H1 (cell line): Measurements from ENCODE around the gene MICOS13. TPM values are rescaled to one million over a fixed set of nuclear protein-coding genes. Genes with fewer than 3 reads are reported as not detected.

ENCODE experiments used
- CTCF ChIA-PET: fragments of 300-600 bp; sonication (Branson Sonifier 250); formaldehyde crosslinking; loops from one replicate; lab custom pipeline; 2021; ENCODE audit not compliant: partially characterized antibody; lab: Charles Lee
- POLR2A ChIA-PET: fragments of 300-600 bp; sonication (Branson Sonifier 250); formaldehyde crosslinking; loops from one replicate; lab custom pipeline; 2021; ENCODE audit warnings: inconsistent platforms; ENCODE audit not compliant: partially characterized antibody; lab: Charles Lee
- DNase-seq, 2 experiments: peaks; one replicate each; pipeline versions ENCODE4 v3.0.0 to v3.0.0-alpha.2; 2010 to 2022; ENCODE audit warnings: low spot score in 2 of 2, low read depth in 1 of 2, mixed read lengths in 1 of 2
- FAIRE-seq: peaks from 2 replicates; lab custom pipeline; 2011; peaks lifted over from hg19 to GRCh38; lab: Jason Lieb, UNC
- H2AFZ ChIP-seq: 2 replicates; pipeline ENCODE4 v1.8.1; 2012; ENCODE audit warnings: low read length, inconsistent platforms
- H2AK5ac ChIP-seq: 2 replicates; pipeline ENCODE4 v1.6.1; 2013; ENCODE audit warnings: low read depth, low read length
- H2BK120ac ChIP-seq: replicated peaks from 2 replicates; pipeline ENCODE3; 2013; ENCODE audit warnings: low read depth, low read length, inconsistent platforms
- H2BK12ac ChIP-seq: 2 replicates; pipeline ENCODE4 v1.6.1; 2013; ENCODE audit warnings: low read depth, low read length
- H2BK15ac ChIP-seq: 2 replicates; pipeline ENCODE4 v1.6.1; 2013; ENCODE audit warnings: low read length
- H2BK20ac ChIP-seq: 2 replicates; pipeline ENCODE4 v1.6.1; 2013; ENCODE audit warnings: low read length
- H2BK5ac ChIP-seq: 2 replicates; pipeline ENCODE4 v1.6.1; 2013; ENCODE audit warnings: low read depth, low read length
- H3K14ac ChIP-seq: 2 replicates; pipeline ENCODE4 v1.6.1; 2013; ENCODE audit warnings: inconsistent platforms; ENCODE audit not compliant: insufficient read length
- H3K18ac ChIP-seq: 2 replicates; pipeline ENCODE4 v1.6.1; 2013; ENCODE audit warnings: low read length; ENCODE audit errors: extremely low read depth
- H3K23ac ChIP-seq: 2 replicates; pipeline ENCODE4 v1.6.1; 2013; ENCODE audit warnings: inconsistent platforms; ENCODE audit not compliant: insufficient read length
- H3K23me2 ChIP-seq: 2 replicates; pipeline ENCODE4 v1.6.1; 2013; ENCODE audit warnings: low read depth, low read length
- H3K27ac ChIP-seq: 2 replicates; pipeline ENCODE4 v1.6.1; 2011; ENCODE audit warnings: low read depth, low read length, inconsistent platforms
- H3K27me3 ChIP-seq, 4 experiments: replicated peaks in 1 of 4; 1 replicate in 1 of 4; 2 replicates in 3 of 4; pipeline versions ENCODE4 v1.6.1 to v1.8.1; 2011 to 2013; ENCODE audit warnings: low read length in 3 of 4, mild to moderate bottlenecking in 3 of 4, inconsistent platforms in 2 of 4, mixed read lengths in 2 of 4, moderate library complexity in 1 of 4; ENCODE audit not compliant: control insufficient read depth in 3 of 4, insufficient read depth in 3 of 4; ENCODE audit errors: extremely low read depth in 1 of 4
- H3K36me3 ChIP-seq, 4 experiments: 2 replicates each; pipeline versions ENCODE4 v1.6.1 to v1.8.1; 2011 to 2013; ENCODE audit warnings: mild to moderate bottlenecking in 4 of 4, low read length in 3 of 4, moderate library complexity in 2 of 4, control low read depth in 1 of 4, inconsistent platforms in 1 of 4; ENCODE audit not compliant: insufficient read depth in 4 of 4, control insufficient read depth in 2 of 4
- H3K4ac ChIP-seq: replicated peaks from 2 replicates; pipeline ENCODE3; 2013; ENCODE audit warnings: low read length, low read depth, mixed read lengths, inconsistent platforms; ENCODE audit not compliant: insufficient read length
- H3K4me1 ChIP-seq, 4 experiments: replicated peaks in 1 of 4; 1 replicate in 1 of 4; 2 replicates in 3 of 4; pipeline versions ENCODE4 v1.6.1 to v1.8.1; 2011 to 2013; ENCODE audit warnings: low read length in 3 of 4, inconsistent platforms in 2 of 4, mixed read lengths in 1 of 4; ENCODE audit not compliant: insufficient read depth in 4 of 4, control insufficient read depth in 3 of 4
- H3K4me2 ChIP-seq, 2 experiments: 2 replicates each; pipeline versions ENCODE4 v1.6.1 to v1.8.1; 2011 to 2013; ENCODE audit warnings: low read depth in 2 of 2, low read length in 2 of 2, control low read depth in 1 of 2, inconsistent platforms in 1 of 2, mild to moderate bottlenecking in 1 of 2; ENCODE audit not compliant: insufficient read depth in 1 of 2
- H3K4me3 ChIP-seq, 4 experiments: fragments of 200-600, 300-600 bp in 1 of 4; sonication (generic), shearing (Covaris generic), sonication (Bioruptor Twin) in 1 of 4; 2 replicates each; pipeline versions ENCODE4 v1.5.1 to v1.8.1; 2011 to 2016; ENCODE audit warnings: low read length in 4 of 4, low read depth in 3 of 4, control low read depth in 2 of 4, inconsistent platforms in 2 of 4, mild to moderate bottlenecking in 2 of 4, mixed read lengths in 1 of 4, moderate library complexity in 1 of 4; ENCODE audit not compliant: insufficient read depth in 2 of 4; ENCODE audit errors: extremely low read depth in 1 of 4
- H3K56ac ChIP-seq: replicated peaks from 2 replicates; pipeline ENCODE3; 2013; ENCODE audit warnings: low read depth, mild to moderate bottlenecking, mixed read lengths, low read length, inconsistent platforms; ENCODE audit not compliant: insufficient read length
- H3K79me1 ChIP-seq: 2 replicates; pipeline ENCODE4 v1.6.1; 2013; ENCODE audit warnings: low read depth, low read length, control low read depth
- H3K79me2 ChIP-seq, 2 experiments: 2 replicates each; pipeline versions ENCODE4 v1.6.1 to v1.8.1; 2012 to 2013; ENCODE audit warnings: low read length in 2 of 2, mild to moderate bottlenecking in 2 of 2, inconsistent platforms in 1 of 2; ENCODE audit not compliant: insufficient read depth in 2 of 2, control insufficient read depth in 1 of 2
- H3K9ac ChIP-seq, 4 experiments: replicated peaks in 1 of 4; 1 replicate in 1 of 4; 2 replicates in 3 of 4; pipeline versions ENCODE4 v1.6.1 to v1.8.1; 2011 to 2013; ENCODE audit warnings: low read depth in 3 of 4, low read length in 3 of 4, control low read depth in 2 of 4, mild to moderate bottlenecking in 2 of 4, moderate library complexity in 2 of 4, inconsistent platforms in 1 of 4; ENCODE audit errors: extremely low read depth in 1 of 4
- H3K9me3 ChIP-seq, 2 experiments: 2 replicates each; pipeline versions ENCODE4 v1.6.1 to v1.8.1; 2012 to 2013; ENCODE audit warnings: mild to moderate bottlenecking in 2 of 2, moderate library complexity in 2 of 2, control low read depth in 1 of 2, inconsistent platforms in 1 of 2, low read depth in 1 of 2, low read length in 1 of 2, mixed read lengths in 1 of 2; ENCODE audit not compliant: insufficient read depth in 2 of 2
- H4K20me1 ChIP-seq, 2 experiments: replicated peaks in 1 of 2; 2 replicates each; pipeline versions ENCODE3 to v1.8.1; 2011 to 2013; ENCODE audit warnings: inconsistent platforms in 2 of 2, low read length in 2 of 2, mild to moderate bottlenecking in 1 of 2; ENCODE audit not compliant: insufficient read depth in 2 of 2, control insufficient read depth in 1 of 2
- H4K5ac ChIP-seq: 2 replicates; pipeline ENCODE4 v1.6.1; 2013; ENCODE audit warnings: low read length, low read depth, mixed read lengths, inconsistent platforms; ENCODE audit not compliant: insufficient read length
- H4K8ac ChIP-seq: 2 replicates; pipeline ENCODE4 v1.8.0; 2013; ENCODE audit warnings: mild to moderate bottlenecking, moderate library complexity, low read length, inconsistent platforms; ENCODE audit not compliant: insufficient read depth; ENCODE audit errors: extremely low read depth
- H4K91ac ChIP-seq: replicated peaks from 2 replicates; pipeline ENCODE3; 2013; ENCODE audit warnings: low read length, mixed read lengths, inconsistent platforms; ENCODE audit not compliant: insufficient read length
- ATF2 ChIP-seq: IDR thresholded peaks from 2 replicates; pipeline ENCODE4 v1.6.1; 2012; ENCODE audit warnings: low read length, inconsistent platforms
- CBX8 ChIP-seq: fragments of 300-800, 300-1000 bp; sonication (generic); IDR thresholded peaks from 2 replicates; pipeline ENCODE4 v1.7.1; 2016; ENCODE audit warnings: low read depth, low read length, borderline replicate concordance
- PHF8 ChIP-seq: fragments of 200-600 bp; sonication (generic); conservative IDR thresholded peaks from 2 replicates; pipeline ENCODE4 v1.7.1; 2012; ENCODE audit warnings: low read depth, mild to moderate bottlenecking, inconsistent platforms, low read length, moderate library complexity
- SAP30 ChIP-seq: fragments of 300-600 bp; sonication (generic); IDR thresholded peaks from 2 replicates; pipeline ENCODE4 v1.7.1; 2012; ENCODE audit warnings: low read length, moderate library complexity, mild to moderate bottlenecking, inconsistent platforms; ENCODE audit not compliant: insufficient read depth, insufficient replicate concordance
- WGBS, 2 experiments: shearing (Covaris generic) in 1 of 2; methylation state at CpG; one replicate each; pipeline versions ENCODE4 v1.1.6 to v1.1.7; 2013 to 2015; ENCODE audit warnings: low lambda C conversion rate in 2 of 2, mixed read lengths in 2 of 2, inconsistent platforms in 1 of 2, low coverage in 1 of 2, missing lambda C conversion rate in 1 of 2; ENCODE audit not compliant: insufficient replicate concordance in 2 of 2, insufficient coverage in 1 of 2, insufficient read length in 1 of 2; ENCODE audit errors: extremely low coverage in 1 of 2, missing lambda C conversion rate in 1 of 2; 5-methylcytosine and 5-hydroxymethylcytosine counted together
- polyA plus RNA-seq, 7 experiments: library from polyadenylated mRNA; depleted of rRNA in 3 of 7; stranded (reverse) in 5 of 7; unstranded in 2 of 7; fragments of >200 nt in 5 of 7; fragments of 200-250 nt in 2 of 7; gene quantifications; 1 replicate in 5 of 7; 2 replicates in 1 of 7; 4 replicates in 1 of 7; pipeline versions ENCODE4 v1.2.1 to v1.2.3, GENCODE V29; 2011 to 2013; ENCODE audit warnings: missing spikeins in 2 of 7, mixed read lengths in 2 of 7
- total RNA-seq: library from RNA; stranded (reverse); fragmentation: NEBNext Ultra II Directional; extraction: Animal tissue kit (Norgen Biotek cat#: 25700); gene quantifications from 2 replicates; pipeline ENCODE4 v1.2.1, GENCODE V29; 2021

Gene MICOS13
- total and polyA plus RNA-seq, 2 of the 8 experiments (the other 6 are each of a cell fraction or from before 2014, with no cell fraction given) = 17.3 to 36.1 TPM

GRCh38 chr19:5713228-5713627 lies 32.9 kb upstream of the MICOS13 start:
- no peak overlapping the region for H3K4me3 ChIP-seq
- no peaks in the 10 kb centered on the region for H3K23me2 ChIP-seq
- H3K79me1 ChIP-seq = peaks cover 10% of the 10 kb centered on the region
- 89% methylated on average over 8 of the region's 9 CpGs; no CpG with 5 or more reads in 1 of the 2 experiments for WGBS, 2 experiments
- H3K9me3 ChIP-seq = no peaks in the 10 kb centered on the region
- TF ChIP-seq CBX8 (no peak), SAP30 (no peak), ATF2 (no peak), PHF8 (no peak)
- TF ChIP-seq, all 59 proteins: peak for 0
- no peak overlapping the region for H3K23ac ChIP-seq
- H2BK20ac ChIP-seq = no peak overlapping the region
- POLR2A ChIA-PET = interaction anchor here (0.6 to 22.4 kb wide), 8 partner anchors 9 to 373 kb away, joined by 3 to 620 read pairs (median 4); partner anchors contain the start of genes DUS3L, HSD11B1L, PRR22 and RPL36
- H3K18ac ChIP-seq = no peak overlapping the region
- no peak overlapping the region for H3K56ac ChIP-seq
- no peak overlapping the region for H3K4ac ChIP-seq
- DNase-seq = no peak
- peaks cover 13 to 18% of the 10 kb centered on the region in 2 experiments for H4K20me1 ChIP-seq
- FAIRE-seq = no peak
- H4K8ac ChIP-seq = no peak overlapping the region
- H3K79me2 ChIP-seq = peaks cover 20 to 35% of the 10 kb centered on the region in 2 experiments
- peaks cover 30 to 55% (median 45%) of the 10 kb centered on the region in 4 experiments for H3K36me3 ChIP-seq
- H3K27ac ChIP-seq = no peak overlapping the region
- no peak overlapping the region for H2BK12ac ChIP-seq
- no peak overlapping the region for H2AFZ ChIP-seq
- no peak overlapping the region for H2BK120ac ChIP-seq
- H2BK15ac ChIP-seq = no peak overlapping the region
- CTCF ChIA-PET = interaction anchor here (0.9 to 2.4 kb wide), 5 partner anchors 8 to 81 kb away, joined by 3 to 9 read pairs (median 6); partner anchors contain the start of genes CATSPERD and RPL36
- no peak overlapping the region for H3K14ac ChIP-seq
- no peaks in the 10 kb centered on the region for H3K27me3 ChIP-seq
- H4K91ac ChIP-seq = no peak overlapping the region
- no peak overlapping the region for H2BK5ac ChIP-seq
- no peak overlapping the region for H4K5ac ChIP-seq
- H3K4me2 ChIP-seq = no peak overlapping the region
- no peak overlapping the region for H2AK5ac ChIP-seq
- no peak overlapping the region for H3K9ac ChIP-seq
- H3K4me1 ChIP-seq = no peaks in the 10 kb centered on the region
